ENCODE data around the gene SUPT7L. TPM values are rescaled to one million over a fixed set of nuclear protein-coding genes. Genes with fewer than 3 reads are reported as not detected.
A peak's percentile ranks its signal among the peaks of the same experiment; 100 is the strongest.

SUPT7L gene
- total and polyA plus RNA-seq, 4 experiments from 2014 or later, result 21.4 to 48.5 (median 34.1) TPM

DNA sequence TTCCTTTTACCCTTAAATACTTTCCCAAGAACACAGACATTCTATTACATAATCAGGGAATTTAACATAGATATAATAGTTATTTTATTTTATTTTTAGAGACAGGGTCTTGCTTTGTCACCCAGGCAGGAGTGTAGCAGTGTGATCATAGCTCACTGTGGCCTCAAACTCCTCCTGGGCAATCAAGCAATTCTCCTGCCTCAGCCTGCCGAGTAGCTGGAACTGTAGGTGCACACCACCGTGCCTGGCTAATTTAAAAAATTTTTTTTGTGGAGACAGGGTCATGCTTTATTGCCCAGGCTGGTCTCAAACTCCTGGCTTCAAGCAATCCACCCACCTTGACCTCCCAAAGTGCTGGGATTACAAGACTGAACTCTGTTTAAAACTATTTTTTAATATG, 45.9 kb upstream of the SUPT7L start:
- POLR2A ChIA-PET (ENCODE audit: partially characterized antibody), result no interaction called here
- no peaks in the 10 kb centered on the region for H3K27me3 Mint-ChIP-seq
- no peaks in the 10 kb centered on the region for H3K9me3 Mint-ChIP-seq
- no peak overlapping the region for H3K27ac ChIP-seq (ENCODE audit: low read depth, low read length)
- H3K4me3 Mint-ChIP-seq, result no peak overlapping the region
- no peak overlapping the region for H3K27ac Mint-ChIP-seq
- H3K27me3 ChIP-seq (ENCODE audit: insufficient read depth, low read length), result no peaks in the 10 kb centered on the region
- H3K4me1 ChIP-seq (ENCODE audit: insufficient read depth, low read length), result no peaks in the 10 kb centered on the region
- H3K9me3 ChIP-seq (ENCODE audit: control insufficient read depth in 1 of 2, low read length in 2 of 2), result no peaks in the 10 kb centered on the region
- DNase-seq, result no peak
- CTCF ChIA-PET (ENCODE audit: partially characterized antibody), result no interaction called here
- H3K36me3 ChIP-seq (ENCODE audit: insufficient read depth, low read length), result no peaks in the 10 kb centered on the region
- no peaks in the 10 kb centered on the region for H3K36me3 Mint-ChIP-seq
- no peak overlapping the region for H3K4me3 ChIP-seq (ENCODE audit: low read length in 2 of 2)
- intact Hi-C loops (cut with micrococcal nuclease), result no loop called here
- peaks cover under 1 to 7% (median 3%) of the 10 kb centered on the region in 4 donors for H3K4me1 Mint-ChIP-seq

- Mint-ChIP-seq H3K27me3 (no peaks in the 10 kb centered on the region), H3K27ac (no peak overlapping the region), H3K4me1 (peaks cover 2 to 7% (median 4%) of the 10 kb centered on the region in 4 donors), H3K36me3 (no peaks in the 10 kb centered on the region), H3K9me3 (no peaks in the 10 kb centered on the region), H3K4me3 (no peak overlapping the region)
- ChIA-PET POLR2A (ENCODE audit: partially characterized antibody) (no interaction called here), CTCF (ENCODE audit: partially characterized antibody) (interaction anchor here (1.7 kb wide), 1 partner anchor 8 kb away, joined by 4 read pairs; no protein-coding TSS in a partner anchor)
- Histone ChIP-seq H3K36me3 (ENCODE audit: insufficient read depth, low read length) (no peaks in the 10 kb centered on the region), H3K9me3 (ENCODE audit: control insufficient read depth in 1 of 2, low read length in 2 of 2) (no peaks in the 10 kb centered on the region), H3K27ac (ENCODE audit: low read depth, low read length) (no peak overlapping the region), H3K4me1 (ENCODE audit: insufficient read depth, low read length) (peaks cover 4% of the 10 kb centered on the region), H3K4me3 (ENCODE audit: low read length in 2 of 2) (no peak overlapping the region), H3K27me3 (ENCODE audit: insufficient read depth, low read length) (no peaks in the 10 kb centered on the region)
- intact Hi-C loops (cut with micrococcal nuclease), result no loop called here
- DNase-seq, result no peak
Observed at GRCh38 chr2:27708666-27709065, 45.3 kb upstream of the SUPT7L start.

- H3K4me1 Mint-ChIP-seq, result peaks cover 3 to 12% (median 5%) of the 10 kb centered on the region in 4 donors
- H3K9me3 Mint-ChIP-seq, result no peaks in the 10 kb centered on the region
- H3K27me3 ChIP-seq (ENCODE audit: insufficient read depth, low read length), result no peaks in the 10 kb centered on the region
- ChIA-PET POLR2A (ENCODE audit: partially characterized antibody) (no interaction called here), CTCF (ENCODE audit: partially characterized antibody) (interaction anchor here (1.7 kb wide), 1 partner anchor 9 kb away, joined by 4 read pairs; no protein-coding TSS in a partner anchor)
- no peak overlapping the region for H3K4me3 Mint-ChIP-seq
- H3K9me3 ChIP-seq (ENCODE audit: control insufficient read depth in 1 of 2, low read length in 2 of 2), result no peaks in the 10 kb centered on the region
- H3K36me3 Mint-ChIP-seq, result no peaks in the 10 kb centered on the region
- DNase-seq, result no peak
- H3K4me3 ChIP-seq (ENCODE audit: low read length in 2 of 2), result no peak overlapping the region
- peaks cover 8% of the 10 kb centered on the region for H3K4me1 ChIP-seq (ENCODE audit: insufficient read depth, low read length)
- intact Hi-C loops (cut with micrococcal nuclease), result no loop called here
- H3K27ac Mint-ChIP-seq, result no peak overlapping the region
- no peak overlapping the region for H3K27ac ChIP-seq (ENCODE audit: low read depth, low read length)
- H3K36me3 ChIP-seq (ENCODE audit: insufficient read depth, low read length), result no peaks in the 10 kb centered on the region
- H3K27me3 Mint-ChIP-seq, result no peaks in the 10 kb centered on the region
Observed at GRCh38 chr2:27708257-27708654, 44.8 kb upstream of the SUPT7L start.

DNA sequence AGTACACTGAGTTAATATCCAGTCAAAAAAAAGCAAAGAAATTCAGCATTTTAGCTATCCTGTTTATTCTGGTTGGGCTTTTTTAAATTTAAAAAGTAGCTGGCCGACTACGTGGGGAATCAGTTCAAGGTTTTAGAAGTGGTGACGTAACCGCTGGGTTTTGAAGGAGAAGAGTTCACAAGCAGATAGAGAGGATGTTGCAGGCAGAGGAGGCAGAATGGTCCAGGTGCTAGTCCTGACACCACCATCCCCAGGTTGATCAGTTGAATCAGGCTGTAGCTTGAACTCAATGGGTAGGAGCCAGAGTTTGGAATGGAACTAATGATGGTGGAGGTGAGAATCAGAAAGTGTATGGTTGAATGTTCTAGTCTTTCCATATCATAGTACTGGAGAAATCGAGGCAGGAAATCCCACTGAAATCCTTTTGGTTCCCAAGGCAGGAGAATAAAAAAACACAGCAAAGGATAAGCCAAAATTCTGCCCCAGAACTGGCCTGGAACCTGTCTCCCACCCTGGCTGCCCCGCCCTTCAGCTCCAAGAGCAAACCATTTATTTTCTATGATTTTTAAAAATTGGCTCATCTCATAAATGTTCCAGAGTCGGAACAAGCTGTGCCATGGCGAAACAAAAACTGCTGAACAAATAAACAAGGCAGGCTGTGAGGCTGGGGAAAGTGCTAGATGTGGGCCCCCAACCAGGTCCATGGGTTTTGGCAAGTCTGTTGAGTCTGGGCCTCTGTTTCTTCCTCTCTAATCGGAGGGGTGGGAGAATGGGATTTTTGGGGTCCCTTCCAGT, 44.2 kb upstream of the SUPT7L start:
- Mint-ChIP-seq H3K4me1 (peaks cover 3 to 15% (median 5%) of the 10 kb centered on the region in 4 donors), H3K27me3 (no peaks in the 10 kb centered on the region), H3K27ac (peak overlapping the region in 2 of 7 donors; percentile 10 to 18), H3K36me3 (no peaks in the 10 kb centered on the region), H3K9me3 (no peaks in the 10 kb centered on the region), H3K4me3 (no peak overlapping the region)
- no peak for DNase-seq
- intact Hi-C loops (cut with micrococcal nuclease), result no loop called here
- ChIA-PET CTCF (ENCODE audit: partially characterized antibody) (interaction anchor here (1.2 to 1.8 kb wide), 4 partner anchors 9 to 791 kb away, joined by 3 to 7 read pairs (median 4); no protein-coding TSS in a partner anchor), POLR2A (ENCODE audit: partially characterized antibody) (interaction anchor here (0.6 kb wide), 1 partner anchor 346 kb away, joined by 3 read pairs; no protein-coding TSS in a partner anchor)
- no peaks in the 10 kb centered on the region for H3K27me3 ChIP-seq (ENCODE audit: insufficient read depth, low read length)
- peaks cover 8% of the 10 kb centered on the region for H3K4me1 ChIP-seq (ENCODE audit: insufficient read depth, low read length)
- no peak overlapping the region for H3K4me3 ChIP-seq (ENCODE audit: low read length in 2 of 2)
- no peaks in the 10 kb centered on the region for H3K9me3 ChIP-seq (ENCODE audit: control insufficient read depth in 1 of 2, low read length in 2 of 2)
- no peaks in the 10 kb centered on the region for H3K36me3 ChIP-seq (ENCODE audit: insufficient read depth, low read length)
- no peak overlapping the region for H3K27ac ChIP-seq (ENCODE audit: low read depth, low read length)

- no peaks in the 10 kb centered on the region for H3K36me3 ChIP-seq (ENCODE audit: insufficient read depth, low read length)
- H3K4me1 Mint-ChIP-seq, result peaks cover 3 to 11% (median 3%) of the 10 kb centered on the region in 4 donors
- H3K4me3 Mint-ChIP-seq, result no peak overlapping the region
- ChIA-PET CTCF (ENCODE audit: partially characterized antibody) (interaction anchor here (1.7 to 2.5 kb wide), 3 partner anchors 17 to 747 kb away, joined by 5 to 15 read pairs (median 7); no protein-coding TSS in a partner anchor), POLR2A (ENCODE audit: partially characterized antibody) (no interaction called here)
- H3K27ac ChIP-seq (ENCODE audit: low read depth, low read length), result no peak overlapping the region
- no peaks in the 10 kb centered on the region for H3K36me3 Mint-ChIP-seq
- no peaks in the 10 kb centered on the region for H3K9me3 Mint-ChIP-seq
- intact Hi-C loops (cut with micrococcal nuclease), result no loop called here
- H3K27ac Mint-ChIP-seq, result no peak overlapping the region
- no peak overlapping the region for H3K4me3 ChIP-seq (ENCODE audit: low read length in 2 of 2)
- H3K4me1 ChIP-seq (ENCODE audit: insufficient read depth, low read length), result peaks cover 8% of the 10 kb centered on the region
- no peaks in the 10 kb centered on the region for H3K9me3 ChIP-seq (ENCODE audit: control insufficient read depth in 1 of 2, low read length in 2 of 2)
- no peaks in the 10 kb centered on the region for H3K27me3 ChIP-seq (ENCODE audit: insufficient read depth, low read length)
- DNase-seq, result no peak
- H3K27me3 Mint-ChIP-seq, result no peaks in the 10 kb centered on the region
Observed at GRCh38 chr2:27705851-27706622, 42.6 kb upstream of the SUPT7L start.

- no peaks in the 10 kb centered on the region for H3K27me3 Mint-ChIP-seq
- H3K9me3 Mint-ChIP-seq, result no peaks in the 10 kb centered on the region
- intact Hi-C loops (cut with micrococcal nuclease), result no loop called here
- ChIA-PET CTCF (ENCODE audit: partially characterized antibody) (interaction anchor here (0.6 to 3.0 kb wide), 21 partner anchors 8 to 789 kb away, joined by 3 to 31 read pairs (median 4); partner anchors contain the start of gene FOSL2), POLR2A (ENCODE audit: partially characterized antibody) (interaction anchor here (0.6 to 1.1 kb wide), 2 partner anchors 405 to 748 kb away, joined by 3 to 6 read pairs; no protein-coding TSS in a partner anchor)
- no peaks in the 10 kb centered on the region for H3K36me3 ChIP-seq (ENCODE audit: insufficient read depth, low read length)
- H3K4me1 Mint-ChIP-seq, result peaks cover 3 to 11% (median 3%) of the 10 kb centered on the region in 4 donors
- DNase-seq, result no peak
- H3K27ac Mint-ChIP-seq, result no peak overlapping the region
- peaks cover 8% of the 10 kb centered on the region for H3K4me1 ChIP-seq (ENCODE audit: insufficient read depth, low read length)
- H3K4me3 ChIP-seq (ENCODE audit: low read length in 2 of 2), result no peak overlapping the region
- no peak overlapping the region for H3K4me3 Mint-ChIP-seq
- no peaks in the 10 kb centered on the region for H3K9me3 ChIP-seq (ENCODE audit: control insufficient read depth in 1 of 2, low read length in 2 of 2)
- no peaks in the 10 kb centered on the region for H3K27me3 ChIP-seq (ENCODE audit: insufficient read depth, low read length)
- no peak overlapping the region for H3K27ac ChIP-seq (ENCODE audit: low read depth, low read length)
- H3K36me3 Mint-ChIP-seq, result no peaks in the 10 kb centered on the region
Observed at GRCh38 chr2:27704342-27704876, 41.0 kb upstream of the SUPT7L start.
